PC-3 (cell line): ENCODE results near the gene CATSPERB. TPM values are rescaled to one million over a fixed set of nuclear protein-coding genes. Genes with fewer than 3 reads are reported as not detected.

ENCODE experiments used
- ATAC-seq: fragments of 200-7000 bp; cut with Tn5 transposase; 2 replicates; pipeline ENCODE4 v1.9.1; 2020; ENCODE audit warnings: mild to moderate bottlenecking, moderate library complexity
- BruUV-seq: library from RNA; stranded (reverse); fragments of 400-500 nt; replicated peaks from 2 replicates; lab custom pipeline; 2021; lab: Mats Ljungman, UMichigan
- CTCF ChIA-PET: fragments of 300-600 bp; sonication (Branson Sonifier 250); formaldehyde crosslinking; loops from one replicate; lab custom pipeline; 2022; ENCODE audit warnings: antibody characterized with exemption; lab: Charles Lee
- POLR2A ChIA-PET: fragments of 300-600 bp; sonication (Branson Sonifier 250); formaldehyde crosslinking; loops from one replicate; lab custom pipeline; 2022; ENCODE audit warnings: antibody characterized with exemption; ENCODE audit not compliant: unreplicated experiment; lab: Charles Lee
- DNase-seq: peaks from one replicate; pipeline ENCODE4 v3.0.0-alpha.2; 2015
- H2AFZ ChIP-seq: fragments of 300-600 bp; sonication (generic); 2 replicates; pipeline ENCODE4 v1.6.0; 2016; ENCODE audit warnings: antibody characterized with exemption, low read length
- H3F3A ChIP-seq: fragments of 300-600 bp; sonication (generic); one replicate; pipeline ENCODE4 v1.6.0; 2017; ENCODE audit warnings: antibody characterized with exemption, low read length, control low read depth, mild to moderate bottlenecking; ENCODE audit not compliant: unreplicated experiment
- H3K27ac ChIP-seq: fragments of 300-600 bp; sonication (generic); 2 replicates; pipeline ENCODE4 v1.5.1; 2016; ENCODE audit warnings: mild to moderate bottlenecking, low read length
- H3K27me3 ChIP-seq: fragments of 300-600 bp; sonication (generic); 2 replicates; pipeline ENCODE4 v1.6.1; 2016; ENCODE audit warnings: low read length, mixed read lengths
- H3K36me3 ChIP-seq: fragments of 300-600 bp; sonication (generic); 2 replicates; pipeline ENCODE4 v1.6.1; 2016; ENCODE audit warnings: low read depth, mixed run types, low read length, mixed read lengths
- H3K4me1 ChIP-seq: fragments of 300-600 bp; sonication (generic); 2 replicates; pipeline ENCODE4 v1.5.1; 2016; ENCODE audit warnings: low read length; ENCODE audit not compliant: insufficient read depth
- H3K4me2 ChIP-seq: fragments of 300-600 bp; sonication (generic); 2 replicates; pipeline ENCODE4 v1.6.0; 2016; ENCODE audit warnings: low read length
- H3K4me3 ChIP-seq: fragments of 300-600 bp; sonication (generic); 2 replicates; pipeline ENCODE4 v1.5.1; 2016; ENCODE audit warnings: mild to moderate bottlenecking, low read length, mixed read lengths
- H3K79me2 ChIP-seq: fragments of 300-600 bp; sonication (generic); 2 replicates; pipeline ENCODE4 v1.6.1; 2017; ENCODE audit warnings: low read length, mixed read lengths
- H3K9ac ChIP-seq: fragments of 300-600 bp; sonication (generic); 2 replicates; pipeline ENCODE4 v1.6.0; 2016; ENCODE audit warnings: mild to moderate bottlenecking, low read length
- H3K9me2 ChIP-seq: fragments of 300-600 bp; sonication (generic); replicated peaks from 2 replicates; pipeline ENCODE4 v1.6.1; 2016; ENCODE audit warnings: mixed run types, low read length, mixed read lengths
- H3K9me3 ChIP-seq: fragments of 300-600 bp; sonication (generic); 2 replicates; pipeline ENCODE4 v1.6.1; 2016; ENCODE audit warnings: low read length, mixed read lengths
- H4K20me1 ChIP-seq: fragments of 300-600 bp; sonication (generic); 2 replicates; pipeline ENCODE4 v1.6.1; 2016; ENCODE audit warnings: low read length, mixed read lengths
- EZH2 ChIP-seq: fragments of 300-600 bp; sonication (generic); IDR thresholded peaks from one replicate; pipeline ENCODE4 v1.6.1; 2017; ENCODE audit warnings: antibody characterized with exemption, mild to moderate bottlenecking, low read length; ENCODE audit not compliant: unreplicated experiment
- EZH2phosphoT487 ChIP-seq: fragments of 300-600 bp; sonication (generic); IDR thresholded peaks from 2 replicates; pipeline ENCODE4 v1.6.1; 2018; ENCODE audit warnings: mild to moderate bottlenecking, antibody characterized with exemption, low read length, borderline replicate concordance
- intact Hi-C: fragments of 100-400 bp; cut with micrococcal nuclease; formaldehyde crosslinking; loops from 2 replicates; pipeline ENCODE4 v1.9.0; 2023
- total RNA-seq: library from RNA; depleted of rRNA; stranded (reverse); fragments of >200 nt; gene quantifications from 2 replicates; pipeline ENCODE4 v1.2.3, GENCODE V29; 2014
- TF ChIP-seq, protein P1 (sequence below): fragments of 300-600 bp; sonication (generic); conservative IDR thresholded peaks from 2 replicates; pipeline ENCODE4 v1.5.1; 2017; ENCODE audit warnings: antibody characterized with exemption, low read depth, mild to moderate bottlenecking, low read length

The CATSPERB gene
- total RNA-seq, 1 experiment from 2014 or later, result not detected

DNA sequence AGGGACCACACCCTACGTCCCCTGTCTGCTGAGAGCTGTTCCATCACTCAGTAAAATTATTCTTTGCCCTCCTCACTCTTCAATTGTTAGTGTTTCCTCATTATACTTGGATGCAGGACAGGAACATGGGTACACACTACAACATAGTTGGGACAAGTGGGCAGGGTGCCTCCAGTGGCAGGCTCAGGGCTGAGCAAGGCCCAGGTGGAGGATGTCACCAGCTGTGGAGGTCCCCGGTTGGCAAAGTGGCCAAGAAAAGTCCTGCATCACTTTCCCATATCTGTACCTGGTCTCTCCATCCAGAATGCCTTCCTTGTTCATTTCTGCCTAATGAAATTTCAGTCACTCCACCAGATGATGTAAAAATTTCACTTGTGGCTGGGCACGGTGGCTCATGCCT, 149.1 kb downstream of the CATSPERB start:
- H3K4me1 ChIP-seq, result peaks cover 12% of the 10 kb centered on the region
- no peak overlapping the region for H2AFZ ChIP-seq
- H3K9me3 ChIP-seq, result no peaks in the 10 kb centered on the region
- no peaks in the 10 kb centered on the region for H3K9me2 ChIP-seq
- no peaks in the 10 kb centered on the region for H4K20me1 ChIP-seq
- intact Hi-C loops, result no loop called here
- POLR2A ChIA-PET, result no interaction called here
- no peak overlapping the region for H3K9ac ChIP-seq
- H3K4me2 ChIP-seq, result no peak overlapping the region
- H3K27ac ChIP-seq, result no peak overlapping the region
- no peaks in the 10 kb centered on the region for H3K36me3 ChIP-seq
- CTCF ChIA-PET, result no interaction called here
- no peaks in the 10 kb centered on the region for H3K79me2 ChIP-seq
- DNase-seq, result no peak
- H3K4me3 ChIP-seq, result no peak overlapping the region
- no TSS peak for BruUV-seq
- no peaks in the 10 kb centered on the region for H3F3A ChIP-seq
- ATAC-seq, result no peak
- no peaks in the 10 kb centered on the region for H3K27me3 ChIP-seq
- TF ChIP-seq EZH2 (no peak), EZH2phosphoT487 (no peak)
- TF ChIP-seq, protein P1, sequence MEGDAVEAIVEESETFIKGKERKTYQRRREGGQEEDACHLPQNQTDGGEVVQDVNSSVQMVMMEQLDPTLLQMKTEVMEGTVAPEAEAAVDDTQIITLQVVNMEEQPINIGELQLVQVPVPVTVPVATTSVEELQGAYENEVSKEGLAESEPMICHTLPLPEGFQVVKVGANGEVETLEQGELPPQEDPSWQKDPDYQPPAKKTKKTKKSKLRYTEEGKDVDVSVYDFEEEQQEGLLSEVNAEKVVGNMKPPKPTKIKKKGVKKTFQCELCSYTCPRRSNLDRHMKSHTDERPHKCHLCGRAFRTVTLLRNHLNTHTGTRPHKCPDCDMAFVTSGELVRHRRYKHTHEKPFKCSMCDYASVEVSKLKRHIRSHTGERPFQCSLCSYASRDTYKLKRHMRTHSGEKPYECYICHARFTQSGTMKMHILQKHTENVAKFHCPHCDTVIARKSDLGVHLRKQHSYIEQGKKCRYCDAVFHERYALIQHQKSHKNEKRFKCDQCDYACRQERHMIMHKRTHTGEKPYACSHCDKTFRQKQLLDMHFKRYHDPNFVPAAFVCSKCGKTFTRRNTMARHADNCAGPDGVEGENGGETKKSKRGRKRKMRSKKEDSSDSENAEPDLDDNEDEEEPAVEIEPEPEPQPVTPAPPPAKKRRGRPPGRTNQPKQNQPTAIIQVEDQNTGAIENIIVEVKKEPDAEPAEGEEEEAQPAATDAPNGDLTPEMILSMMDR, result no peak

DNA sequence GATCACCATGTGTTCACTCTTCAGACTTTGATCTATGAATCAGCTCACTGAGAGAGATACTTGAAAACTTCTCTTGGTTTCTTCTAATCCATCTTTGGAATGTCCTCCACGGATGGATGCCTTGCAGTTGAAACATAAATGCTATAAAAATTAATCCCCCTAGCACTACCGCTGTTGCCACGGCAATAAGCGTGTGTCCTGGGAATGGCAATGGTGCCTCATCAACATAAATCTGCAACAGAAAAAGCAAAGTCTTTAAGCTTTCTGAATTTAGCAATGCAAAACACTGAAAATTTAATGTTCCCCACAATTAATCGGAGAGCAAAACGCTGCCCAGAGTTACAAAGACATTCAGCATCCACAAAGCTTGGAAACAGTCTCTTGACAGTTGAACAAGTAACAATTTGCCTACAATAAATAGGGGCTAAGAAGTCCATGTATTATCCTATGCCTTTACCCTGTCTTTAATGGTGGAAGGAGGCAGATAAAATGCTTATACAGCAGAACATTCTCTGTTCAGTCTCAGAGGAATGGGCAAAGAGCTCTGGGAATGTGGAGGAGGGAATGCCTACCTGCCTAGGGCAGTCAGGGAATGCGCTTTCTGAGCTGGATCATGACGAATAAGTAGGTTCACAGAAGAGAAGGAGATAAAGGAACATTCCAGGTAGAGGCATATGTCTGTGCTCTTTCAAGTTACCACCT, 150.9 kb downstream of the CATSPERB start:
- no peak for DNase-seq
- Histone ChIP-seq H3F3A (no peaks in the 10 kb centered on the region), H3K27me3 (no peaks in the 10 kb centered on the region), H3K4me3 (no peak overlapping the region), H3K9me3 (no peaks in the 10 kb centered on the region), H3K27ac (no peak overlapping the region), H3K36me3 (no peaks in the 10 kb centered on the region), H2AFZ (no peak overlapping the region), H4K20me1 (no peaks in the 10 kb centered on the region), H3K4me1 (peaks cover 3% of the 10 kb centered on the region), H3K9ac (no peak overlapping the region), H3K9me2 (no peaks in the 10 kb centered on the region), H3K4me2 (no peak overlapping the region), H3K79me2 (no peaks in the 10 kb centered on the region)
- BruUV-seq, result no TSS peak
- no peak for ATAC-seq
- ChIA-PET POLR2A (no interaction called here), CTCF (interaction anchor here (0.6 kb wide), 1 partner anchor 942 kb away, joined by 3 read pairs; no protein-coding TSS in a partner anchor)
- intact Hi-C loops, result no loop called here
- no peak for TF ChIP-seq EZH2phosphoT487
- TF ChIP-seq, protein P1, result no peak
- TF ChIP-seq EZH2, result no peak

DNA sequence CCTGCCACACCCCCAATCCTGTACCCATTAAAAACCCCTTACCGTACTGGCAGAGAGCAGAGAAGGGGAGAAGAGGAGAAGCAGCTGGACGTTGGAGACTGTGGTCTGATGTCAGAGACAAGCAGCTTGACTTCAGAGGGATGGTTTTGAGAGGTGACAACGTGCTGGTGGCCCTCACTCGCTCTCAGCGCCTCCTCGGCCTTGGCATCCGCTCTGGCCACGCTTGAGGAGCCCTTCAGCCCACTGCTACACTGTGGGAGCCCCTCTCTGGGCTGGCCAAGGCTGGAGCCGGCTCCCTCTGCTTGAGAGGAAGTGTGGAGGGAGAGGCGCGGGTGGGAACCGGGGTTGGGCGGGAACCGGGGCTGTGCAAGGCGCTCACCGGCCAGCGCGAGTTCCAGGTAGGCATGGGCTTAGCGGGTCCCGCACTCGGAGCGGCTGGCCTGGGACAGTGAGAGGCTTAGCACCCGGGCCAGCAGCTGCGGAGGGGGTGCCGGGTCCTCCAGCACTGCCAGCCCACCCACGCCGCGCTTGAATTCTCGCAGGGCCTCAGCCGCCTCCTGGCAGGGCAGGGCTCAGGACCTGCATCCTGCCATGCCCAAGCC, 154.2 kb downstream of the CATSPERB start:
- Histone ChIP-seq H3K9me3 (no peaks in the 10 kb centered on the region), H3F3A (no peaks in the 10 kb centered on the region), H2AFZ (no peak overlapping the region), H3K79me2 (no peaks in the 10 kb centered on the region), H3K9ac (no peak overlapping the region), H3K9me2 (no peaks in the 10 kb centered on the region), H3K27ac (no peak overlapping the region), H3K36me3 (no peaks in the 10 kb centered on the region), H3K4me1 (peaks cover 6% of the 10 kb centered on the region; the same call in 1 of the 2 replicates), H4K20me1 (no peaks in the 10 kb centered on the region), H3K4me2 (no peak overlapping the region), H3K4me3 (no peak overlapping the region), H3K27me3 (no peaks in the 10 kb centered on the region; the same call in 1 of the 2 replicates)
- ATAC-seq (no peak), DNase-seq (no peak)
- BruUV-seq, result no TSS peak
- TF ChIP-seq, protein P1, result no peak
- no peak for TF ChIP-seq EZH2phosphoT487
- TF ChIP-seq EZH2, result no peak
- intact Hi-C loops, result no loop called here
- ChIA-PET POLR2A (no interaction called here), CTCF (no interaction called here)
